GM23338 (cell line): Measurements from ENCODE around the gene BRD3. TPM values are rescaled to one million over a fixed set of nuclear protein-coding genes. Genes with fewer than 3 reads are reported as not detected.

Experiments
- ATAC-seq: fragments of 200-7000 bp; cut with Tn5 transposase; 3 replicates; pipeline ENCODE4 v1.9.1; 2020
- DNase-seq: peaks from one replicate; pipeline ENCODE4 v3.0.0-alpha.2; 2015; ENCODE audit warnings: low spot score
- H2AFZ ChIP-seq: fragments of 200-600 bp; sonication (generic); 2 replicates; pipeline ENCODE4 v1.8.0; 2016; ENCODE audit warnings: antibody characterized with exemption, mild to moderate bottlenecking, moderate library complexity
- H3F3A ChIP-seq: fragments of 200-600 bp; sonication (generic); replicated peaks from 2 replicates; pipeline ENCODE4 v1.8.0; 2017; ENCODE audit warnings: antibody characterized with exemption, mixed run types, low read depth
- H3K27ac ChIP-seq: fragments of 200-600 bp; sonication (generic); 2 replicates; pipeline ENCODE4 v1.6.1; 2016; ENCODE audit warnings: low read depth
- H3K27me3 ChIP-seq: fragments of 200-600 bp; sonication (generic); 2 replicates; pipeline ENCODE4 v1.8.0; 2016; ENCODE audit warnings: mild to moderate bottlenecking, mixed run types, moderate library complexity; ENCODE audit not compliant: insufficient read depth
- H3K36me3 ChIP-seq: fragments of 200-600 bp; sonication (generic); 2 replicates; pipeline ENCODE4 v1.8.0; 2016; ENCODE audit warnings: mild to moderate bottlenecking; ENCODE audit not compliant: insufficient read depth
- H3K4me1 ChIP-seq: fragments of 200-600 bp; sonication (generic); 2 replicates; pipeline ENCODE4 v1.8.0; 2016; ENCODE audit warnings: mild to moderate bottlenecking, moderate library complexity; ENCODE audit not compliant: insufficient read depth
- H3K4me2 ChIP-seq: fragments of 200-600 bp; sonication (generic); 2 replicates; pipeline ENCODE4 v1.7.1; 2017; ENCODE audit warnings: mixed run types
- H3K4me3 ChIP-seq: fragments of 200-600 bp; sonication (generic); 2 replicates; pipeline ENCODE4 v1.6.1; 2016; ENCODE audit warnings: mixed run types
- H3K79me2 ChIP-seq: fragments of 200-600 bp; sonication (generic); replicated peaks from 2 replicates; pipeline ENCODE4 v1.8.0; 2017; ENCODE audit warnings: mild to moderate bottlenecking; ENCODE audit not compliant: insufficient read depth
- H3K9me2 ChIP-seq: fragments of 200-600 bp; sonication (generic); 2 replicates; pipeline ENCODE4 v1.8.0; 2017; ENCODE audit not compliant: insufficient read depth
- H4K20me1 ChIP-seq: fragments of 200-600 bp; sonication (generic); replicated peaks from 2 replicates; pipeline ENCODE4 v1.8.0; 2017; ENCODE audit warnings: mild to moderate bottlenecking; ENCODE audit not compliant: insufficient read depth
- H3K27ac Mint-ChIP-seq: 2 replicates; pipeline ENCODE4 v1.8.0; 2020; ENCODE audit warnings: inconsistent platforms, mild to moderate bottlenecking, moderate library complexity, mixed read lengths
- H3K27me3 Mint-ChIP-seq: 3 replicates; pipeline ENCODE4 v1.8.0; 2022; ENCODE audit warnings: low read depth, mild to moderate bottlenecking, moderate library complexity, mixed read lengths, inconsistent platforms; ENCODE audit not compliant: insufficient read depth, poor library complexity
- H3K36me3 Mint-ChIP-seq: 3 replicates; pipeline ENCODE4 v1.8.0; 2021; ENCODE audit warnings: low read depth, mild to moderate bottlenecking, inconsistent platforms, moderate library complexity, mixed read lengths
- H3K4me1 Mint-ChIP-seq: 3 replicates; pipeline ENCODE4 v1.8.0; 2020; ENCODE audit warnings: mild to moderate bottlenecking, inconsistent platforms, mixed read lengths
- H3K4me3 Mint-ChIP-seq: 3 replicates; pipeline ENCODE4 v1.8.0; 2021; ENCODE audit warnings: moderate library complexity, mild to moderate bottlenecking, inconsistent platforms, mixed read lengths
- H3K9me3 Mint-ChIP-seq: 3 replicates; pipeline ENCODE4 v1.8.0; 2020; ENCODE audit warnings: moderate library complexity, mild to moderate bottlenecking, inconsistent platforms, mixed read lengths
- CREB1 ChIP-seq: fragments of 250-450 bp; sonication (Bioruptor Pico); IDR thresholded peaks from 2 replicates; pipeline ENCODE4 v1.5.0; 2020; ENCODE audit warnings: low read depth, mild to moderate bottlenecking, moderate library complexity
- CTCF ChIP-seq, 2 experiments: fragments of 200-600 bp in 1 of 2; sonication (generic) in 1 of 2; conservative IDR thresholded peaks; 2 replicates each; pipeline versions ENCODE4 v1.5.1 to v1.6.1; 2016 to 2017; ENCODE audit warnings: antibody characterized with exemption in 2 of 2, low read depth in 2 of 2, mild to moderate bottlenecking in 2 of 2, moderate library complexity in 1 of 2
- EZH2 ChIP-seq: fragments of 200-600 bp; sonication (generic); IDR thresholded peaks from one replicate; pipeline ENCODE4 v1.8.0; 2017; ENCODE audit warnings: antibody characterized with exemption, mild to moderate bottlenecking, low read depth; ENCODE audit not compliant: unreplicated experiment
- JUNB ChIP-seq: IDR thresholded peaks from one replicate; pipeline ENCODE4 v1.6.1; 2016; ENCODE audit warnings: antibody characterized with exemption; ENCODE audit not compliant: unreplicated experiment
- POLR2AphosphoS5 ChIP-seq: IDR thresholded peaks from 2 replicates; pipeline ENCODE4 v1.6.1; 2016; ENCODE audit warnings: antibody characterized with exemption, low read depth
- REST ChIP-seq: IDR thresholded peaks from one replicate; pipeline ENCODE4 v1.6.1; 2018; ENCODE audit warnings: antibody characterized with exemption; ENCODE audit not compliant: unreplicated experiment
- ZNF114 ChIP-seq: fragments of 250-450 bp; sonication (Bioruptor Pico); IDR thresholded peaks from 2 replicates; pipeline ENCODE4 v1.5.0; 2020; ENCODE audit warnings: mild to moderate bottlenecking, moderate library complexity
- ZNF462 ChIP-seq: fragments of 250-450 bp; sonication (Bioruptor Pico); IDR thresholded peaks from 2 replicates; pipeline ENCODE4 v1.5.0; 2020; ENCODE audit warnings: mild to moderate bottlenecking, moderate library complexity
- polyA plus RNA-seq: library from polyadenylated mRNA; unstranded; fragments of >200 nt; fragmentation: Nextera tagmentation; extraction: Ambion mirVana; gene quantifications from 2 replicates; pipeline ENCODE4 v1.2.1, GENCODE V29; 2016
- total RNA-seq: library from RNA; depleted of rRNA; stranded (reverse); fragments of >200 nt; shearing (Covaris generic); gene quantifications from 2 replicates; pipeline ENCODE4 v1.2.3, GENCODE V29; 2014

Gene BRD3
- total and polyA plus RNA-seq, 2 experiments from 2014 or later, result 46.0 to 88.0 TPM

- TF ChIP-seq REST (no peak), JUNB (no peak), CTCF (conservative IDR thresholded peaks at IDR 0.05; ENCODE audit: low read depth in 2 of 2) (no peak)
Measured at GRCh38 chr9:134066913-134067851, 644 bp downstream of the BRD3 start (continued).

GRCh38 chr9:134066526-134066912, 1.3 kb downstream of the BRD3 start:
- no peaks in the 10 kb centered on the region for H3K9me2 ChIP-seq
- H2AFZ ChIP-seq, result no peak overlapping the region
- 0 out of 2 replicates have a peak overlapping the region, but pooled peaks have one; percentile 76 for H3K27ac ChIP-seq
- ATAC-seq (peak; percentile 2; the same call in 2 of the 3 replicates), DNase-seq (no peak)
- no peaks in the 10 kb centered on the region for H3K27me3 ChIP-seq
- Mint-ChIP-seq H3K27ac (peak overlapping the region; percentile 92), H3K4me1 (peaks cover 40% of the 10 kb centered on the region), H3K36me3 (peaks cover 13% of the 10 kb centered on the region), H3K9me3 (peaks cover 7% of the 10 kb centered on the region; the same call in 2 of the 3 replicates), H3K4me3 (peak overlapping the region; percentile 92), H3K27me3 (peaks cover 22% of the 10 kb centered on the region)
- peak overlapping the region; percentile 100 for H3K4me2 ChIP-seq
- H3K79me2 ChIP-seq, result peaks cover 56% of the 10 kb centered on the region
- peaks cover 45% of the 10 kb centered on the region for H4K20me1 ChIP-seq
- TF ChIP-seq CTCF (conservative IDR thresholded peaks at IDR 0.05; ENCODE audit: low read depth in 2 of 2), result no peak
- TF ChIP-seq CREB1 (CRISPR knock-in tag), result no peak
- TF ChIP-seq ZNF462 (CRISPR knock-in tag), result no peak
- no peak for TF ChIP-seq EZH2
- TF ChIP-seq ZNF114 (CRISPR knock-in tag), result no peak
- no peak for TF ChIP-seq POLR2AphosphoS5
- H3F3A ChIP-seq, result no peaks in the 10 kb centered on the region
- H3K36me3 ChIP-seq, result no peaks in the 10 kb centered on the region
- H3K4me3 ChIP-seq, result peak overlapping the region; percentile 95
- peaks cover 14% of the 10 kb centered on the region for H3K4me1 ChIP-seq
